H1 (cell line): ENCODE results near the gene PTPN18.

Experiments used
- EZH2 ChIP-seq: fragments of 200-600 bp; sonication (generic); IDR thresholded peaks from 2 replicates; pipeline ENCODE4 v1.7.1; 2012; ENCODE audit warnings: low read depth, mild to moderate bottlenecking, moderate library complexity, low read length, inconsistent platforms; ENCODE audit not compliant: severe bottlenecking
- JUND ChIP-seq: IDR thresholded peaks from 2 replicates; pipeline ENCODE4 v1.6.1; 2011; ENCODE audit warnings: mild to moderate bottlenecking, improper control_type of control experiment, low read length
- POLR2A ChIP-seq, 2 experiments: IDR thresholded peaks; 1 replicate in 1 of 2; 2 replicates in 1 of 2; pipeline ENCODE4 v1.6.1; 2011; ENCODE audit warnings: low read depth in 2 of 2, low read length in 2 of 2, mild to moderate bottlenecking in 2 of 2; ENCODE audit errors: control extremely low read depth in 1 of 2
- RBBP5 ChIP-seq: IDR thresholded peaks from 2 replicates; pipeline ENCODE4 v1.7.1; 2012; ENCODE audit warnings: low read depth, mild to moderate bottlenecking, inconsistent platforms, low read length, moderate library complexity, borderline replicate concordance
- SP1 ChIP-seq: IDR thresholded peaks from 2 replicates; pipeline ENCODE4 v1.6.1; 2011; ENCODE audit warnings: low read depth, low read length
- SRF ChIP-seq: IDR thresholded peaks from 2 replicates; pipeline ENCODE4 v1.6.1; 2011; ENCODE audit warnings: mild to moderate bottlenecking, low read depth, low read length, moderate library complexity
- YY1 ChIP-seq: IDR thresholded peaks from 2 replicates; pipeline ENCODE4 v1.6.1; 2011; ENCODE audit warnings: low read depth, mild to moderate bottlenecking, low read length

GRCh38 chr2:130316596-130316995, 39.3 kb upstream of the PTPN18 start:
- no peak for TF ChIP-seq RBBP5
- TF ChIP-seq POLR2A (IDR thresholded peaks at IDR 0.05; ENCODE audit: control extremely low read depth in 1 of 2, low read depth in 2 of 2, low read length in 2 of 2) = no peak
- no peak for TF ChIP-seq SRF
- TF ChIP-seq YY1 = no peak
- TF ChIP-seq SP1 = no peak
- TF ChIP-seq JUND = no peak
- TF ChIP-seq EZH2 = no peak
